Activated naive CD4-positive, alpha-beta T cell treated with anti-CD3 and anti-CD28 coated beads for 36 hours (primary cell): ENCODE data around the gene TCF4. TPM values are rescaled to one million over a fixed set of nuclear protein-coding genes. Genes with fewer than 3 reads are reported as not detected.

ENCODE experiments used
- CTCF ChIA-PET: fragments of 350-600 bp; sonication (Branson Sonifier 250); formaldehyde crosslinking; loops from one replicate; lab custom pipeline; 2021; ENCODE audit warnings: antibody characterized with exemption; lab: Charles Lee
- DNase-seq: peaks from one replicate; pipeline ENCODE4 v3.0.0-alpha.2; 2020
- H3K27ac Mint-ChIP-seq: one replicate; pipeline ENCODE4 v1.8.0; 2021; ENCODE audit warnings: mild to moderate bottlenecking, mixed read lengths
- H3K27me3 Mint-ChIP-seq: one replicate; pipeline ENCODE4 v1.8.0; 2021; ENCODE audit warnings: low read depth, mixed read lengths
- H3K36me3 Mint-ChIP-seq: one replicate; pipeline ENCODE4 v1.8.0; 2021; ENCODE audit warnings: low read depth, mixed read lengths
- H3K4me1 Mint-ChIP-seq: one replicate; pipeline ENCODE4 v1.8.0; 2021; ENCODE audit warnings: low read depth, mixed read lengths
- H3K4me3 Mint-ChIP-seq: one replicate; pipeline ENCODE4 v1.8.0; 2021; ENCODE audit warnings: mild to moderate bottlenecking, moderate library complexity, mixed read lengths
- H3K9me3 Mint-ChIP-seq: one replicate; pipeline ENCODE4 v1.8.0; 2021; ENCODE audit warnings: mixed read lengths
- intact Hi-C: fragments of 100-400 bp; cut with micrococcal nuclease; formaldehyde crosslinking; loops from one replicate; pipeline ENCODE4 v1.15.1; 2023
- total RNA-seq, 2 experiments: library from RNA; stranded (reverse); gene quantifications; one replicate each; pipeline ENCODE4 v1.2.3, GENCODE V29; 2021

Gene TCF4
- total RNA-seq, 2 experiments from 2014 or later, result 0.49 to 0.91 TPM

GRCh38 chr18:55334875-55335274 is 253.1 kb downstream of the TCF4 start:
- Mint-ChIP-seq H3K36me3 (no peaks in the 10 kb centered on the region), H3K27me3 (peaks cover 5% of the 10 kb centered on the region), H3K4me3 (no peak overlapping the region), H3K4me1 (no peaks in the 10 kb centered on the region), H3K9me3 (no peaks in the 10 kb centered on the region), H3K27ac (no peak overlapping the region)
- intact Hi-C loops, result no loop called here
- no peak for DNase-seq
- CTCF ChIA-PET, result interaction anchor here (0.7 to 1.2 kb wide), 2 partner anchors 10 to 19 kb away, joined by 3 read pairs; no protein-coding TSS in a partner anchor

DNA sequence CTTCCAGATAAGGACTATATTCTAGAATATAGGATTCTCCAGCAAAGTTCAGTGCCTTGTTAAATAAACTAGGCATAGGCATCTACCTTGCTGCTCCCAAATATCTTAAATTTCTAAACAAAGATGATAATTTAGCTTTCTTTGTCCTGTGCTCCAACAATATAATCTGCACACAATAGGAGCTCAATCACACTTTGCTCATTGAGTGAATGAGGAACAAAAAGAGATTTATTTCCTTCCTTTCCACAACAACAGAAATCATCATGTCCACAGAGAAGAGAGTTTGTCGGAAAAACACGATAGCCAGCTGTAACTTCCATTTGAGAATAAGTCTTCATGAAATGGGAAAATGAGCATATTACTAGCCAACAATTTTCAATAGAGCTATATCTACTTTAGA is 256.7 kb downstream of the TCF4 start:
- CTCF ChIA-PET, result no interaction called here
- Mint-ChIP-seq H3K27ac (no peak overlapping the region), H3K9me3 (no peaks in the 10 kb centered on the region), H3K27me3 (peaks cover 2% of the 10 kb centered on the region), H3K4me1 (no peaks in the 10 kb centered on the region), H3K36me3 (no peaks in the 10 kb centered on the region), H3K4me3 (no peak overlapping the region)
- DNase-seq, result no peak
- intact Hi-C loops, result no loop called here

DNA sequence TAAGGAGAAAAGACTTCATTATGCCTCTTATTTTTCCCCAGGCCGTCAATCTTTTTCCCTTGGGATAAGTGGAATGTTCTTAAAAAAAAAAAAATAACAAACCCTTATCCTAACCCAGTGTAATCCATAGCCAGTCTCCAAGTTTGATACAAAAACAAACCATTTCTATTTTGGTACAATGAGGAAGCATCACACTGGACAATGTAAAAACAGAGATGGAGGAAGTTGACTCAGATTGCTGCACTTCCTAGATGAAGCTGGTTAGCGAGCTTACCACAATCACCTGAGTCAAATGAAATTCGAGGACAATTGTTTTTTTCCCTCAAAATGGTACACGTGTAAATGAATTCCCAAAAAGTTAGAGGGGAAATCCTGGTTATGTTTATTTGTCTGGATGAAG is 259.7 kb downstream of the TCF4 start:
- no peaks in the 10 kb centered on the region for H3K36me3 Mint-ChIP-seq
- intact Hi-C loops, result no loop called here
- CTCF ChIA-PET, result no interaction called here
- no peak for DNase-seq
- H3K27me3 Mint-ChIP-seq, result peaks cover 17% of the 10 kb centered on the region
- H3K4me3 Mint-ChIP-seq, result no peak overlapping the region
- no peaks in the 10 kb centered on the region for H3K9me3 Mint-ChIP-seq
- H3K27ac Mint-ChIP-seq, result no peak overlapping the region
- H3K4me1 Mint-ChIP-seq, result no peaks in the 10 kb centered on the region

GRCh38 chr18:55327454-55327853 is 260.5 kb downstream of the TCF4 start:
- no peak overlapping the region for H3K4me3 Mint-ChIP-seq
- no peaks in the 10 kb centered on the region for H3K4me1 Mint-ChIP-seq
- H3K9me3 Mint-ChIP-seq, result no peaks in the 10 kb centered on the region
- peaks cover 21% of the 10 kb centered on the region for H3K27me3 Mint-ChIP-seq
- intact Hi-C loops, result no loop called here
- DNase-seq, result no peak
- H3K36me3 Mint-ChIP-seq, result no peaks in the 10 kb centered on the region
- H3K27ac Mint-ChIP-seq, result no peak overlapping the region
- CTCF ChIA-PET, result no interaction called here

- H3K27ac Mint-ChIP-seq, result no peak overlapping the region
- H3K4me3 Mint-ChIP-seq, result no peak overlapping the region
- H3K27me3 Mint-ChIP-seq, result peaks cover 28% of the 10 kb centered on the region
- H3K9me3 Mint-ChIP-seq, result no peaks in the 10 kb centered on the region
- H3K36me3 Mint-ChIP-seq, result no peaks in the 10 kb centered on the region
- DNase-seq, result no peak
- CTCF ChIA-PET, result no interaction called here
- H3K4me1 Mint-ChIP-seq, result peaks cover 5% of the 10 kb centered on the region
- intact Hi-C loops, result no loop called here
Measured at GRCh38 chr18:55326134-55326533, 261.9 kb downstream of the TCF4 start.

GRCh38 chr18:55324166-55324565 is 263.8 kb downstream of the TCF4 start:
- peaks cover 5% of the 10 kb centered on the region for H3K4me1 Mint-ChIP-seq
- H3K36me3 Mint-ChIP-seq, result no peaks in the 10 kb centered on the region
- no peak overlapping the region for H3K4me3 Mint-ChIP-seq
- peaks cover 40% of the 10 kb centered on the region for H3K27me3 Mint-ChIP-seq
- H3K9me3 Mint-ChIP-seq, result no peaks in the 10 kb centered on the region
- intact Hi-C loops, result no loop called here
- DNase-seq, result no peak
- CTCF ChIA-PET, result no interaction called here
- H3K27ac Mint-ChIP-seq, result no peak overlapping the region

DNA sequence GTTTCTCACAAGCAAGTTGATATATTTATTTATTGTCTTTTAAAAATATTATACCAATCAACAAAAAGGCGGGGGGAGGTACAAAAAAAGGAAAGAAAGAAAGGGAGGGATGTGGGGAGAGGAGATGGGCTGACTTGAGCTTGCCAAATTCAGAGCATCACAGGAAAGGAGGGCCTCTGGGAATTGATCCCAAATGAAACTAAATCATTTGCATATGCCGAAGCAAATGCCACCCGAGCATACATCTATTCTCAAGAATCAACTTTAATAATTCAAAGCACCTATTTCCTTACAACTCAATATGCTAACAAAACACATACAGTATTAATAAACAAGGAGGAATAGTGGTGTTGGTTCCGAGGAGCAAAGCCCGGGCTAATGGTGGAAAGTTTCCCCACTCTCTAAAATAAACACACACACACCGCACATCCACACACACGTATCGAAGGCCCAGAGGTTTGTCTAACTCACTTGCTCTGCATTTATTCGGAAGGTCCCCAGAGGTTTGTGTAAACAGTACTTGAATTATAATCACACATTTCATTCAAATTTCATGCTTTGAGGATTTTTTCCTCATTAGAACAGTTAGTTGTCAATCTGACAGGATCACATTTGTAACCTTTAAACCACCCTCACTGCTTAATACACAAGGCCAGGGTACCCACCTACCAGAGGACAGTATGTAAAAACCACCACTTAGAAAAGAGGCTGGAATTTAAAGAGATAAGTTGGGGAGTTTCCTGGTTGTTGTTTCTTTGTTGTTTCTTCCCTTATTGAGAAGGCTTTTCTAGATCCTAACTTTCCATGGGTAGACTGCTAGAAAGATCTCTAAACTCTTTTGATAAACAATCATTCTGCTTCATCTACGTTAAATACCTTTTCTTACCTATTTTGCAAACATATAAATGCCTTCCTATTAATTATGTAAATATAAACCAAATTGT is 264.7 kb downstream of the TCF4 start:
- no peaks in the 10 kb centered on the region for H3K9me3 Mint-ChIP-seq
- peaks cover 5% of the 10 kb centered on the region for H3K4me1 Mint-ChIP-seq
- intact Hi-C loops, result no loop called here
- DNase-seq, result no peak
- H3K27me3 Mint-ChIP-seq, result peaks cover 43% of the 10 kb centered on the region
- no peaks in the 10 kb centered on the region for H3K36me3 Mint-ChIP-seq
- H3K4me3 Mint-ChIP-seq, result no peak overlapping the region
- CTCF ChIA-PET, result no interaction called here
- H3K27ac Mint-ChIP-seq, result no peak overlapping the region

GRCh38 chr18:55322178-55322735 is 265.7 kb downstream of the TCF4 start:
- intact Hi-C loops, result no loop called here
- H3K4me1 Mint-ChIP-seq, result peaks cover 5% of the 10 kb centered on the region
- no peaks in the 10 kb centered on the region for H3K36me3 Mint-ChIP-seq
- no peak overlapping the region for H3K4me3 Mint-ChIP-seq
- CTCF ChIA-PET, result no interaction called here
- DNase-seq, result no peak
- H3K27ac Mint-ChIP-seq, result no peak overlapping the region
- H3K9me3 Mint-ChIP-seq, result no peaks in the 10 kb centered on the region
- peaks cover 50% of the 10 kb centered on the region for H3K27me3 Mint-ChIP-seq

DNA sequence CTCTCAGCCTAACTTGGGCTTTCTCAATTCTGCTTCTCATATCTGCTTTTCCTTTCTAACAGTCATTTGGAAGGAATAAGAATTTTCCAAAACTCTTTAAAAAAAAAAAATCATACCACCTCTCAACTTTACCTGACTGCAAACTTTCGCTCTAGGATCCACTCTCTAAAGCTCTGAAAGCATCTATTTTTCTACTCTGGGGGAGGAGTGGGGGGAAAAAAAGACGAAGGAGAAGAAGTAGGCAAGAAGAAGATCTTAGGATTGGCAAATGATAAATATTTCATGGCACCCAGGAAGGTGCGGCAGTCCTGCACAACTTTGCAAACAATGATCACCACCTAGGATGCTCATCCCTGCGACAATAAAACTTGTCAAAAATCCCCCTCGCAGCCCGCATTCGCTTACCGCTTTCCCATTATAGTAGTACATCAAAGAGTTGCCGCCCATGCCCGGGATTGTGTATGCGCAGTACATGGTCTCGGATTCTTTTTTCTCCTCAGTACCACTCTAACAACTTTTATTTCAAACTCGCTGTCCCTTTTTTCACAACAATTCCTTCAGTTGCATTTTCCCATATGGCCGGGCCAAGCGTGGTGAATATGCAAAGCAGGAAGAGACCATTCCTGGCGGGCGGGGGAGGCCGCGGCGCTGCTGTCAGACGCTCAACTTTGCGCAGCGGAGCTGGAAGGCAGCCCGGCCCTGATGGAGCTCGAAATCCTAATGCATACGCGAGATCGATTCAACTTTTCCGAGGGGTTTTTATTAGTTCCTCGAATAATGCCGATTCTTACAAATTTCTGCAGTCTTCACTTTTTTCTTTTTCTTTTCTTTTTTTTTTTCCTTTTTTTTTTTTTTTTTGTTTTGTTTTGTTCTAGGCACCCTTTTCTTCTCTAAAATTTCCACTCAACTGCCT is 266.5 kb downstream of the TCF4 start:
- DNase-seq, result peak; percentile 52
- Mint-ChIP-seq H3K4me3 (peak overlapping the region; percentile 58), H3K27ac (no peak overlapping the region), H3K4me1 (peaks cover 5% of the 10 kb centered on the region), H3K27me3 (peaks cover 50% of the 10 kb centered on the region), H3K9me3 (no peaks in the 10 kb centered on the region), H3K36me3 (no peaks in the 10 kb centered on the region)
- intact Hi-C loops, result no loop called here
- CTCF ChIA-PET, result interaction anchor here (0.7 kb wide), 1 partner anchor 83 kb away, joined by 3 read pairs; no protein-coding TSS in a partner anchor

DNA sequence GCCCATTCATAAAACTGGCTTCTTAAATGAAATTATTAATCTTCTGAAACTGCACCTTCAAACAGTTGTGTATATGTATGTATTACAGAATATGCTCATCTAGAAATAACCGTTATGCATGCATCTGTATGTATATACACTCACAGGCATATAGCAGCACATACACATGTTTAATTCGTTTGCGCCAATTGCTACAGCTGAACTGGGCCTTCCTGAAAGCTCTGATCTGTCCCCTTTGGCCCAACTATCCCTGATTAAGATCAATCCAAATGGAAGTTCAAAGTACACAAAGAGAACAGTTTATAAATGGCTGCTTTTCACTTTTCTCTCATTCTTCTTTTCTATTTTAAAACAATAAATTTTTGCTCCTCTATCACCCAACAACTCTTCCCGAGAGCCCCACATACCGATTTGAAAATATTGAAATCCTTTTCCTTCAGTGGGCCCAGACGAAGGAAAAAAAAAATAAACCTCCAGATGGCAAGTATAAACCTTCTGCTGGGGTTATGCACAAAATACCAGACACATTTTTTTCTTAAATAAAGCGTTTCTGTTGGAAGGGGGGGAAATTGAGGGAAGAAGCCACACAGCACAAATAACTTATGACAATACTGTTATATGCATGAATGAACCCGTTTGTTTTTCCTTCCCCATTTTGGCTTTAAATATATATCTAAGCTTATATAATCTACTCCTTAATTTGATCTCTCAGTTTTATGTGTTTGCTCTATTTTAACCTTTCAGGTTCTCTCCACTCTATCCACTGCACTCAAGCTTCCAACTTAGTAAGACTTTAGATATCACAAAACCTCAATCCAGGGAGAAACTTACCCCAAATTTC is 267.3 kb downstream of the TCF4 start:
- intact Hi-C loops, result no loop called here
- Mint-ChIP-seq H3K4me3 (no peak overlapping the region), H3K27me3 (peaks cover 46% of the 10 kb centered on the region)

GRCh38 chr18:55319459-55320193 is 268.4 kb downstream of the TCF4 start:
- CTCF ChIA-PET, result no interaction called here
- H3K4me3 Mint-ChIP-seq, result no peak overlapping the region

More for the DNA sequence above, 267.3 kb downstream of the TCF4 start:
- DNase-seq, result no peak
- H3K9me3 Mint-ChIP-seq, result no peaks in the 10 kb centered on the region
- H3K36me3 Mint-ChIP-seq, result no peaks in the 10 kb centered on the region
- CTCF ChIA-PET, result interaction anchor here (0.7 kb wide), 1 partner anchor 82 kb away, joined by 3 read pairs; no protein-coding TSS in a partner anchor
- peaks cover 5% of the 10 kb centered on the region for H3K4me1 Mint-ChIP-seq
- H3K27ac Mint-ChIP-seq, result no peak overlapping the region

More at GRCh38 chr18:55319459-55320193, 268.4 kb downstream of the TCF4 start:
- no peak for DNase-seq
- intact Hi-C loops, result no loop called here
- Mint-ChIP-seq H3K36me3 (no peaks in the 10 kb centered on the region), H3K27ac (no peak overlapping the region), H3K9me3 (no peaks in the 10 kb centered on the region), H3K27me3 (peaks cover 43% of the 10 kb centered on the region), H3K4me1 (peaks cover 5% of the 10 kb centered on the region)
